Measurements from ENCODE around the gene ZNF511. TPM values are rescaled to one million over a fixed set of nuclear protein-coding genes. Genes with fewer than 3 reads are reported as not detected.
A peak's percentile ranks its signal among the peaks of the same experiment; 100 is the strongest.

Gene ZNF511
- total and polyA plus RNA-seq, 9 of the 15 experiments (the other 6 are each of a cell fraction or from before 2014, with no cell fraction given): 0.61 to 69.3 (median 40.1) TPM

- TF ChIP-seq BRCA1 (IDR thresholded peaks at IDR 0.05) (no peak), BRCA1 (CRISPR knock-in tag; IDR thresholded peaks at IDR 0.05) (no peak), KLF16 (IDR thresholded peaks at IDR 0.05) (peak; percentile 44; the same call in 1 of the 2 replicates), UBTF (IDR thresholded peaks at IDR 0.05; ENCODE audit: borderline replicate concordance in 1 of 2, low read depth in 2 of 2, low read length in 2 of 2) (peak in 1 of 2 experiments; percentile 45; a peak in 1 of 4 replicates), RFX7 (CRISPR knock-in tag; IDR thresholded peaks at IDR 0.05) (no peak), TSC22D4 (tag; IDR thresholded peaks at IDR 0.05) (no peak), NUFIP1 (IDR thresholded peaks at IDR 0.05; ENCODE audit: partially characterized antibody) (no peak), RHOXF2B (CRISPR knock-in tag; conservative IDR thresholded peaks at IDR 0.05) (no peak), POLR2AphosphoS2 (IDR thresholded peaks at IDR 0.05; ENCODE audit: low read length) (no peak), ARID4B (CRISPR knock-in tag; IDR thresholded peaks at IDR 0.05) (no peak), BCOR (IDR thresholded peaks at IDR 0.05) (no peak), ZNF347 (CRISPR knock-in tag; IDR thresholded peaks at IDR 0.05; ENCODE audit: low read depth) (no peak), CUX1 (CRISPR knock-in tag; IDR thresholded peaks at IDR 0.05) (no peak), ZNF639 (CRISPR knock-in tag; conservative IDR thresholded peaks at IDR 0.05 in 1 of 2, IDR thresholded peaks at IDR 0.05 in 1 of 2) (peak in 1 of 2 experiments; percentile 85; a peak in 2 of 4 replicates)
Measured at GRCh38 chr10:133278577-133279265, 30.0 kb upstream of the ZNF511 start (continued).

Data from K562 (cell line).